Measurements from ENCODE around the gene RPL39L. TPM values are rescaled to one million over a fixed set of nuclear protein-coding genes. Genes with fewer than 3 reads are reported as not detected.
A peak's percentile ranks its signal among the peaks of the same experiment; 100 is the strongest.

Gene RPL39L
- total and polyA plus RNA-seq, 7 donors, result 0.32 to 1.8 (median 0.73) TPM; not detected in 1

DNA sequence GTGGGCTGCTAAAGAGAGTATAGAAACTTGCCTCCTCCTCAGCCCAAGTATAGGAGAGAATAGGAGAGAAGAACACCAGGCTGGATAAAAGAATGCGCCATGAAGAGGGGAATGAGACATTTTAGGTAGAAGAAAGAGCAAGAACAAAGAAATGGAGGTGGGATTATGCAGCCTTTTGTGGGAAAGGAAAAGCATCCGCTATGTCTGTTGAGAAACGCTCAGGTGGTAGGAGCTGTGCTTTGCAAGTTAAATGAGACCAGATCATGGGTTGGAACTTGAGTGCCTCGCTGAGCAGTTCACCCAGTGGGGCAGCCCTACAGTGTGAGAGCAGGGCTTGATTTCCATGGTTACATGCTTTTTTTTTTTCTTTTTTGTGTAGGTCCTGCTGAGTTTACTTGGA lies 46.5 kb upstream of the RPL39L start:
- no peak for ATAC-seq
- Histone ChIP-seq H3K4me1 (peaks cover 24% of the 10 kb centered on the region), H3K27ac (peak overlapping the region; percentile 94), H3K9me3 (no peaks in the 10 kb centered on the region), H3K36me3 (ENCODE audit: insufficient read depth in 1 of 2, low read depth in 1 of 2) (no peaks in the 10 kb centered on the region), H3K4me3 (no peak overlapping the region), H3K27me3 (ENCODE audit: insufficient read depth in 3 of 3, low read length in 2 of 3) (no peaks in the 10 kb centered on the region)
- DNase-seq, result no peak
- intact Hi-C loops (cut with DNase I), result no loop called here
- 86 to 90% (median 90%) methylated on average over 4 of the region's 4 CpGs for WGBS, 3 donors
- TF ChIP-seq, protein P1, sequence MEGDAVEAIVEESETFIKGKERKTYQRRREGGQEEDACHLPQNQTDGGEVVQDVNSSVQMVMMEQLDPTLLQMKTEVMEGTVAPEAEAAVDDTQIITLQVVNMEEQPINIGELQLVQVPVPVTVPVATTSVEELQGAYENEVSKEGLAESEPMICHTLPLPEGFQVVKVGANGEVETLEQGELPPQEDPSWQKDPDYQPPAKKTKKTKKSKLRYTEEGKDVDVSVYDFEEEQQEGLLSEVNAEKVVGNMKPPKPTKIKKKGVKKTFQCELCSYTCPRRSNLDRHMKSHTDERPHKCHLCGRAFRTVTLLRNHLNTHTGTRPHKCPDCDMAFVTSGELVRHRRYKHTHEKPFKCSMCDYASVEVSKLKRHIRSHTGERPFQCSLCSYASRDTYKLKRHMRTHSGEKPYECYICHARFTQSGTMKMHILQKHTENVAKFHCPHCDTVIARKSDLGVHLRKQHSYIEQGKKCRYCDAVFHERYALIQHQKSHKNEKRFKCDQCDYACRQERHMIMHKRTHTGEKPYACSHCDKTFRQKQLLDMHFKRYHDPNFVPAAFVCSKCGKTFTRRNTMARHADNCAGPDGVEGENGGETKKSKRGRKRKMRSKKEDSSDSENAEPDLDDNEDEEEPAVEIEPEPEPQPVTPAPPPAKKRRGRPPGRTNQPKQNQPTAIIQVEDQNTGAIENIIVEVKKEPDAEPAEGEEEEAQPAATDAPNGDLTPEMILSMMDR (IDR thresholded peaks at IDR 0.05), result no peak

DNA sequence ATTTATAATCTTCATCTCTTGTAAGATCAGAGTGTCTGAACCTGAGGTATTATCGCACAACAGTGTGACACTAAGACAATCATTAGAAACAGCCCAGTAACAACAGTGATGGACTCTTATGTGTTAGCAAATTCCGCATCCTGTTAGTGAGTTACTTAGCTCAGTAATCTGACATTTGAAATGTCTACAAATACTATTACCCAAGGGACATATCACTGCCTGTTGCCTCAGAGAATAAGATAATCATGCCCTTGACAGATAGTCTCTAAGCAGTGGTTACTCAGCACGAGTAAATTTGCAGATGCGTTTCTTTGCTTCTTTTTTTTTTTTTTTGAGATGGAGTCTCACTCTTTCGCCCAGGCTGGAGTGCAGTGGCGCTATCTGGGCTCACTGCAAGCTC lies 44.6 kb upstream of the RPL39L start:
- Histone ChIP-seq H3K9me3 (no peaks in the 10 kb centered on the region), H3K27ac (no peak overlapping the region), H3K27me3 (ENCODE audit: insufficient read depth in 3 of 3, low read length in 2 of 3) (no peaks in the 10 kb centered on the region), H3K36me3 (ENCODE audit: insufficient read depth in 1 of 2, low read depth in 1 of 2) (no peaks in the 10 kb centered on the region), H3K4me3 (no peak overlapping the region), H3K4me1 (peaks cover 19% of the 10 kb centered on the region)
- 85 to 94% (median 91%) methylated on average over 6 of the region's 6 CpGs for WGBS, 3 donors
- no peak for DNase-seq
- TF ChIP-seq, protein P1 (IDR thresholded peaks at IDR 0.05), result no peak
- ATAC-seq, result no peak
- intact Hi-C loops (cut with DNase I), result no loop called here

DNA sequence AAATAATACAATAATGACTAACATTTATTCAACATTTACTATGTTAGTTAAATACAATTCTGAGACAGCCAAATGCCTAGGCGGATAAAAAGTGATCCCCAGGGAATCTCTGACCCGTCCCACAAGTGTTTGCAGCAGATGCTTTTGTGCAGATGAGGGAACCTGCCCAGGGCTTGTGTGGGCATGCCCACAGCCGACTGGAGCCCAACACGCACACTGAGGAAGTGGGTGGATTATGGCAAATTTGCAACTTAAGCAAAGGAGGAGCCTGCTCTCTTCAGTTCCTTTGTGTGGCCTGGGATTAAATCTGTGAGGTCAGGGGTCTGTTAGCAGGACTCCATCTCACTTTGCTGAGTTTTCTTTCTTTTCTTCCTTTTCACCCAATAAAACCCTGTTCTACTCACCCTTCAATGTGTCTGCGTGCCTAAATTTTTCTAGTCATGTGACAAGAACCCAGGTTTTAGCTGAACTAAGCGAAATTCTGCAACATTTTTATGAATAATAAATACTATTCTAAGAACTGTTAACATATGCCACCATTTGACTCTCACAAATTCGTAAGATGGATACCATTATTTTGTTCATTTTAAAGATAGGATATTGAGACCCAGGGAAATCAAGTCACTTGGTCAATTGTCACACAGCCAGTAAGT lies 44.0 kb upstream of the RPL39L start:
- TF ChIP-seq, protein P1 (IDR thresholded peaks at IDR 0.05), result no peak
- Histone ChIP-seq H3K9me3 (no peaks in the 10 kb centered on the region), H3K36me3 (ENCODE audit: insufficient read depth in 1 of 2, low read depth in 1 of 2) (no peaks in the 10 kb centered on the region), H3K27ac (no peak overlapping the region), H3K4me3 (no peak overlapping the region), H3K27me3 (ENCODE audit: insufficient read depth in 3 of 3, low read length in 2 of 3) (no peaks in the 10 kb centered on the region), H3K4me1 (peaks cover 17% of the 10 kb centered on the region)
- intact Hi-C loops (cut with DNase I), result no loop called here
- 61 to 67% (median 61%) methylated on average over 7 of the region's 7 CpGs for WGBS, 3 donors
- ATAC-seq (no peak), DNase-seq (no peak)

GRCh38 chr3:187181454-187182170 lies 42.3 kb upstream of the RPL39L start:
- TF ChIP-seq, protein P1 (IDR thresholded peaks at IDR 0.05), result no peak
- H3K36me3 ChIP-seq (ENCODE audit: insufficient read depth in 1 of 2, low read depth in 1 of 2), result no peaks in the 10 kb centered on the region
- intact Hi-C loops (cut with DNase I), result no loop called here
- H3K4me1 ChIP-seq, result peaks cover 6% of the 10 kb centered on the region
- H3K27ac ChIP-seq, result no peak overlapping the region
- H3K4me3 ChIP-seq, result no peak overlapping the region
- DNase-seq, result no peak
- WGBS, 3 donors, result 90 to 95% (median 91%) methylated on average over 7 of the region's 7 CpGs
- no peaks in the 10 kb centered on the region for H3K27me3 ChIP-seq (ENCODE audit: insufficient read depth in 3 of 3, low read length in 2 of 3)
- no peaks in the 10 kb centered on the region for H3K9me3 ChIP-seq
- no peak for ATAC-seq
